DOHH2 (cell line): ENCODE results near the gene NUP210.

Experiments used
- H3F3A ChIP-seq: fragments of 200-600 bp; sonication (generic), shearing (Covaris generic); 2 replicates; pipeline ENCODE4 v1.6.0; 2016; ENCODE audit warnings: antibody characterized with exemption, mild to moderate bottlenecking; ENCODE audit not compliant: control insufficient read depth, insufficient read depth
- H3K27ac ChIP-seq: fragments of 200-600 bp; sonication (generic); 2 replicates; pipeline ENCODE4 v1.5.1; 2014; ENCODE audit warnings: low read depth, mild to moderate bottlenecking, low read length, moderate library complexity
- H3K27me3 ChIP-seq: fragments of 200-600 bp; sonication (generic); 2 replicates; pipeline ENCODE4 v1.6.1; 2014; ENCODE audit warnings: mild to moderate bottlenecking, low read length, mixed read lengths; ENCODE audit not compliant: control insufficient read depth
- H3K36me3 ChIP-seq: fragments of 200-600 bp; sonication (generic); 2 replicates; pipeline ENCODE4 v1.6.1; 2014; ENCODE audit warnings: mild to moderate bottlenecking, low read length, moderate library complexity, mixed read lengths; ENCODE audit not compliant: control insufficient read depth
- H3K4me1 ChIP-seq: fragments of 200-600 bp; sonication (generic); 2 replicates; pipeline ENCODE4 v1.6.1; 2014; ENCODE audit warnings: mild to moderate bottlenecking, low read length, mixed read lengths; ENCODE audit not compliant: control insufficient read depth
- H3K4me2 ChIP-seq: fragments of 200-600 bp; sonication (generic); 2 replicates; pipeline ENCODE4 v1.6.0; 2014; ENCODE audit warnings: mild to moderate bottlenecking, low read length, moderate library complexity
- H3K4me3 ChIP-seq: fragments of 200-600 bp; sonication (generic); 2 replicates; pipeline ENCODE4 v1.5.1; 2014; ENCODE audit warnings: mild to moderate bottlenecking, low read length, mixed read lengths
- H3K79me2 ChIP-seq: fragments of 200-600 bp; sonication (generic); 2 replicates; pipeline ENCODE4 v1.6.1; 2014; ENCODE audit warnings: mild to moderate bottlenecking, low read length, mixed read lengths; ENCODE audit not compliant: control insufficient read depth
- H3K9me2 ChIP-seq: fragments of 200-600 bp; sonication (generic); replicated peaks from 2 replicates; pipeline ENCODE4 v1.6.1; 2014; ENCODE audit warnings: mild to moderate bottlenecking, low read length, mixed read lengths; ENCODE audit not compliant: control insufficient read depth
- H3K9me3 ChIP-seq: fragments of 200-600 bp; sonication (generic); 2 replicates; pipeline ENCODE4 v1.6.1; 2014; ENCODE audit warnings: antibody characterized with exemption, low read length, mixed read lengths; ENCODE audit not compliant: control insufficient read depth, insufficient read depth
- H4K20me1 ChIP-seq: fragments of 200-600 bp; sonication (generic); 2 replicates; pipeline ENCODE4 v1.6.0; 2014; ENCODE audit warnings: low read depth, mild to moderate bottlenecking, antibody characterized with exemption, low read length, moderate library complexity; ENCODE audit not compliant: control insufficient read depth, insufficient read depth
- CTCF ChIP-seq: fragments of 200-600 bp; sonication (generic); IDR thresholded peaks from one replicate; pipeline ENCODE4 v1.5.1; 2014; ENCODE audit warnings: antibody characterized with exemption, mild to moderate bottlenecking, low read depth, low read length; ENCODE audit not compliant: poor library complexity, severe bottlenecking
- EZH2phosphoT487 ChIP-seq: fragments of 200-600 bp; sonication (generic); IDR thresholded peaks from 2 replicates; pipeline ENCODE4 v1.6.1; 2017; ENCODE audit warnings: borderline replicate concordance, mild to moderate bottlenecking, antibody characterized with exemption, low read length, moderate library complexity, mixed read lengths

Gene NUP210

GRCh38 chr3:13345284-13345683 lies 74.8 kb downstream of the NUP210 start:
- Histone ChIP-seq H3K4me2 (no peak overlapping the region), H4K20me1 (no peaks in the 10 kb centered on the region), H3K9me2 (no peaks in the 10 kb centered on the region), H3K4me3 (no peak overlapping the region), H3K27me3 (no peaks in the 10 kb centered on the region), H3F3A (no peaks in the 10 kb centered on the region), H3K9me3 (no peaks in the 10 kb centered on the region), H3K36me3 (peaks cover 97% of the 10 kb centered on the region), H3K27ac (no peak overlapping the region), H3K4me1 (peaks cover 74% of the 10 kb centered on the region), H3K79me2 (no peaks in the 10 kb centered on the region)
- TF ChIP-seq EZH2phosphoT487 (no peak), CTCF (no peak)

GRCh38 chr3:13344663-13345062 lies 75.5 kb downstream of the NUP210 start:
- H3K79me2 ChIP-seq = no peaks in the 10 kb centered on the region
- no peaks in the 10 kb centered on the region for H3K27me3 ChIP-seq
- H3K9me2 ChIP-seq = no peaks in the 10 kb centered on the region
- H3K4me3 ChIP-seq = no peak overlapping the region
- H3K9me3 ChIP-seq = no peaks in the 10 kb centered on the region
- no peaks in the 10 kb centered on the region for H3F3A ChIP-seq
- peaks cover 97% of the 10 kb centered on the region for H3K36me3 ChIP-seq
- TF ChIP-seq CTCF (no peak), EZH2phosphoT487 (no peak)
- no peak overlapping the region for H3K4me2 ChIP-seq
- no peaks in the 10 kb centered on the region for H4K20me1 ChIP-seq
- H3K4me1 ChIP-seq = peaks cover 80% of the 10 kb centered on the region
- no peak overlapping the region for H3K27ac ChIP-seq

- no peaks in the 10 kb centered on the region for H4K20me1 ChIP-seq
- TF ChIP-seq CTCF (no peak), EZH2phosphoT487 (no peak)
- H3K27me3 ChIP-seq = no peaks in the 10 kb centered on the region
- no peak overlapping the region for H3K4me2 ChIP-seq
- H3K4me3 ChIP-seq = no peak overlapping the region
- peaks cover 86% of the 10 kb centered on the region for H3K4me1 ChIP-seq
- H3K36me3 ChIP-seq = peaks cover 97% of the 10 kb centered on the region
- no peaks in the 10 kb centered on the region for H3K9me3 ChIP-seq
- no peak overlapping the region for H3K27ac ChIP-seq
- no peaks in the 10 kb centered on the region for H3K9me2 ChIP-seq
- H3F3A ChIP-seq = 0 out of 2 replicates have a peak, but pooled peaks cover 2% of the 10 kb centered on the region
- H3K79me2 ChIP-seq = no peaks in the 10 kb centered on the region
Measured at GRCh38 chr3:13343601-13344000, 76.5 kb downstream of the NUP210 start.
